Tibial nerve (tissue), 4 donors: ENCODE data around the gene BEND5.

ENCODE experiments used
- CTCF ChIP-seq, 5 experiments: fragments of 200-600 bp in 3 of 5; fragments of 450-650 bp in 2 of 5; sonication (generic) in 3 of 5; IDR thresholded peaks; one replicate each; pipeline ENCODE4 v1.5.1; 2016 to 2019; ENCODE audit warnings: antibody characterized with exemption in 5 of 5, mild to moderate bottlenecking in 3 of 5, moderate library complexity in 2 of 5
- EP300 ChIP-seq, 2 donors: sonication (generic); formaldehyde crosslinking; IDR thresholded peaks; one replicate each; pipeline ENCODE4 v1.6.1; 2017; ENCODE audit warnings: antibody characterized with exemption in 2 of 2, mild to moderate bottlenecking in 1 of 2
- POLR2A ChIP-seq, 2 donors: fragments of 450-650 bp; IDR thresholded peaks; one replicate each; pipeline ENCODE4 v1.6.1; 2017; ENCODE audit warnings: antibody characterized with exemption in 2 of 2, mild to moderate bottlenecking in 2 of 2, moderate library complexity in 2 of 2

GRCh38 chr1:48761411-48761810, 15.3 kb downstream of the BEND5 start:
- no peak for TF ChIP-seq POLR2A (IDR thresholded peaks at IDR 0.05)
- no peak for TF ChIP-seq CTCF (IDR thresholded peaks at IDR 0.05)
- TF ChIP-seq EP300 (IDR thresholded peaks at IDR 0.05): no peak
